Smooth muscle cell (in vitro differentiated cells): ENCODE data around the gene C1orf74. TPM values are rescaled to one million over a fixed set of nuclear protein-coding genes. Genes with fewer than 3 reads are reported as not detected.

Source experiments
- DNase-seq: peaks from one replicate; lab custom pipeline; 2025; ENCODE audit not compliant: unreplicated experiment; lab: John Stamatoyannopoulos, UW
- H2AFZ ChIP-seq: fragments of 200-600 bp; sonication (generic); 2 replicates; pipeline ENCODE4 v1.6.0; 2016; ENCODE audit warnings: antibody characterized with exemption, low read depth, mild to moderate bottlenecking
- H3F3A ChIP-seq: fragments of 200-600 bp; sonication (generic); 2 replicates; pipeline ENCODE4 v1.6.0; 2017; ENCODE audit warnings: antibody characterized with exemption, low read depth
- H3K27ac ChIP-seq: fragments of 200-600 bp; sonication (generic); 2 replicates; pipeline ENCODE4 v1.5.1; 2016; ENCODE audit warnings: low read depth, mild to moderate bottlenecking
- H3K27me3 ChIP-seq: fragments of 200-600 bp; sonication (generic); 2 replicates; pipeline ENCODE4 v1.6.1; 2016; ENCODE audit warnings: low read depth, mild to moderate bottlenecking
- H3K36me3 ChIP-seq: fragments of 200-600 bp; sonication (generic); 2 replicates; pipeline ENCODE4 v1.5.1; 2016; ENCODE audit warnings: low read depth
- H3K4me1 ChIP-seq: fragments of 200-600 bp; sonication (generic); 2 replicates; pipeline ENCODE4 v1.5.1; 2016; ENCODE audit warnings: low read depth
- H3K4me2 ChIP-seq: fragments of 200-600 bp; sonication (generic); 2 replicates; pipeline ENCODE4 v1.6.0; 2016; ENCODE audit warnings: mild to moderate bottlenecking
- H3K4me3 ChIP-seq: fragments of 200-600 bp; sonication (generic); 2 replicates; pipeline ENCODE4 v1.5.1; 2016; ENCODE audit warnings: mild to moderate bottlenecking
- H3K79me2 ChIP-seq: fragments of 200-600 bp; sonication (generic); 2 replicates; pipeline ENCODE4 v1.6.0; 2016; ENCODE audit warnings: low read depth, mild to moderate bottlenecking
- H3K9ac ChIP-seq: fragments of 200-600 bp; sonication (generic); 2 replicates; pipeline ENCODE4 v1.6.0; 2016; ENCODE audit warnings: low read depth
- H3K9me3 ChIP-seq: fragments of 200-600 bp; sonication (generic); replicated peaks from 2 replicates; pipeline ENCODE4 v1.5.1; 2016; ENCODE audit warnings: low read depth
- H4K20me1 ChIP-seq: fragments of 200-600 bp; sonication (generic); 2 replicates; pipeline ENCODE4 v1.6.0; 2016; ENCODE audit warnings: low read depth
- WGBS: methylation state at CpG from one replicate; pipeline ENCODE4 v1.1.7; 2016; ENCODE audit warnings: low lambda C conversion rate; 5-methylcytosine and 5-hydroxymethylcytosine counted together
- polyA plus RNA-seq: library from polyadenylated mRNA; unstranded; fragments of >200 nt; fragmentation: Nextera tagmentation; extraction: Ambion mirVana; gene quantifications from 2 replicates; pipeline ENCODE4 v1.2.1, GENCODE V29; 2016
- total RNA-seq: library from RNA; depleted of rRNA; stranded (reverse); fragments of >200 nt; gene quantifications from 2 replicates; pipeline ENCODE4 v1.2.3, GENCODE V29; 2014
- TF ChIP-seq, protein P1 (sequence below): fragments of 200-600 bp; sonication (generic); IDR thresholded peaks from 2 replicates; pipeline ENCODE4 v1.5.1; 2017; ENCODE audit warnings: borderline replicate concordance, mild to moderate bottlenecking, antibody characterized with exemption; ENCODE audit not compliant: insufficient read depth, poor library complexity, severe bottlenecking

Gene C1orf74
- total and polyA plus RNA-seq, 2 experiments from 2014 or later = 1.0 to 5.0 TPM

DNA sequence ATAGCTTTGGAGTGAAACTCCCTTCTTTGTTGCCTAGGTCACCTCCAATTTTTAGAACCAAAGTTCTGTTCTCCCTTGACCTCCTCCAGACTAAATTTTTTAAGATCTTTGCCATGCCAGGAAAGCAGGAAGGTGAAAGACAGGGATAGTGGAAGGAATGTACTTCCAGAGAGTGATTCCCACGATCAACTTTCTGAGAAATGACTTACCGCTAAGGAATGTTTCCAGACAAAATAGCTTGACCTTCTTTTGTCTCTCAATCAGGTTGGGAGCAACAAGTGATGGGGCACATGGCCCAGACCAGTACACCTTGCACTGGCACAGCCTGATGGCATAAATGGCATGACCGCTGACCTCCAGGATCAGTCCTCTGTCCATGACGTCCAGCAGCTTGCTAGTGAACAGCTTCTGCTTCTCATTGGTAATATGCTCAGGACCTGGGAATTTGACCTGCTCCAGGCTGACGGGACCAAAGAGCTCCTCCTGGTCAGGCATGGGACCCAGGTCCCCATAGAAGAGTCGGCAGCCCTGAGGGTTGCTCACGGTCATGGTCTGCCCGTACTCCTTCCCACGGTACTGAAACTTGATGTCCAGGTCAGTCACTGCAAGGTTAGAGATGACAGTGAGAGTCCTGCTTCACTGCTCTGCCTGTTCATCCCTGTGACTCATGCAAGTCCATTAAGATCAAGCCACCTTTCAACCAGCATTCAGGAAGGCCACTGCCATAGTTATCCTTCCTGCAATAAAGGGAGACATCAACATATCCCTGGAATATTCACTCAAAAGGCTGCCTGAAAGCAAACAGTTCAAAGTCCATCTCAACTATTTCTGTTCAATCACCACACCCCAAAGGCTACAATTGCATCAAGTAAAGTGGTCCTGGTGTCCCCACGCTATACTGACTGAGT is 6.2 kb upstream of the C1orf74 start:
- no peak overlapping the region for H3K4me3 ChIP-seq
- H3K79me2 ChIP-seq = no peaks in the 10 kb centered on the region
- H2AFZ ChIP-seq = no peak overlapping the region
- TF ChIP-seq, protein P1, sequence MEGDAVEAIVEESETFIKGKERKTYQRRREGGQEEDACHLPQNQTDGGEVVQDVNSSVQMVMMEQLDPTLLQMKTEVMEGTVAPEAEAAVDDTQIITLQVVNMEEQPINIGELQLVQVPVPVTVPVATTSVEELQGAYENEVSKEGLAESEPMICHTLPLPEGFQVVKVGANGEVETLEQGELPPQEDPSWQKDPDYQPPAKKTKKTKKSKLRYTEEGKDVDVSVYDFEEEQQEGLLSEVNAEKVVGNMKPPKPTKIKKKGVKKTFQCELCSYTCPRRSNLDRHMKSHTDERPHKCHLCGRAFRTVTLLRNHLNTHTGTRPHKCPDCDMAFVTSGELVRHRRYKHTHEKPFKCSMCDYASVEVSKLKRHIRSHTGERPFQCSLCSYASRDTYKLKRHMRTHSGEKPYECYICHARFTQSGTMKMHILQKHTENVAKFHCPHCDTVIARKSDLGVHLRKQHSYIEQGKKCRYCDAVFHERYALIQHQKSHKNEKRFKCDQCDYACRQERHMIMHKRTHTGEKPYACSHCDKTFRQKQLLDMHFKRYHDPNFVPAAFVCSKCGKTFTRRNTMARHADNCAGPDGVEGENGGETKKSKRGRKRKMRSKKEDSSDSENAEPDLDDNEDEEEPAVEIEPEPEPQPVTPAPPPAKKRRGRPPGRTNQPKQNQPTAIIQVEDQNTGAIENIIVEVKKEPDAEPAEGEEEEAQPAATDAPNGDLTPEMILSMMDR = no peak
- H4K20me1 ChIP-seq = peaks cover 6% of the 10 kb centered on the region
- H3K4me2 ChIP-seq = no peak overlapping the region
- H3F3A ChIP-seq = no peaks in the 10 kb centered on the region
- no peak overlapping the region for H3K27ac ChIP-seq
- H3K9ac ChIP-seq = no peak overlapping the region
- H3K36me3 ChIP-seq = no peaks in the 10 kb centered on the region
- no peaks in the 10 kb centered on the region for H3K4me1 ChIP-seq
- no peak for DNase-seq
- no peaks in the 10 kb centered on the region for H3K27me3 ChIP-seq
- 90% methylated on average over 10 of the region's 10 CpGs for WGBS
- H3K9me3 ChIP-seq = no peaks in the 10 kb centered on the region

DNA sequence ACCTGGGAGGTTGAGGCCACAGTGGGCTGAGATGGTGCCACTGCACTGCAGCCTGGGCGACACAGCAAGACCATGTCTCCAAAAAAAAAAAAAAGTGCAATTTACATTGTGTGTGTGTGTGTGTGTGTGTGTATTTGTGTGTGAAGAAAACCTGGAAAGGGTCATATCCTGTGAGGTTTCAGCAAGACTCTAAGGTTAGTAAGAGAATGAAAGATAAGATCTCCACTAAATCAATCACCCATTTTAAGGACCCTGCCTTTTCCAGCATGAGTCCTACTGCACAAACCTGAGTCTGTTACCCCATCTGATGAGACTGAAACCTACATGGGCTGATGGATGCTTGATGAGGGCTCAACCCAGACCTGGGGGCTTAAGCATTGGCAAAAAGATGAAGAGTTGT is 4.9 kb upstream of the C1orf74 start:
- 100% methylated on average over 1 of the region's 1 CpG for WGBS
- H3K79me2 ChIP-seq = no peaks in the 10 kb centered on the region

GRCh38 chr1:209787551-209787950 is 3.2 kb upstream of the C1orf74 start:
- Histone ChIP-seq H3F3A (peaks cover 6% of the 10 kb centered on the region), H3K4me3 (no peak overlapping the region), H3K9me3 (no peaks in the 10 kb centered on the region), H3K36me3 (no peaks in the 10 kb centered on the region), H2AFZ (no peak overlapping the region), H3K4me1 (peaks cover 6% of the 10 kb centered on the region), H3K4me2 (no peak overlapping the region), H3K27me3 (no peaks in the 10 kb centered on the region), H4K20me1 (no peaks in the 10 kb centered on the region), H3K27ac (peak overlapping the region; percentile 35), H3K79me2 (no peaks in the 10 kb centered on the region), H3K9ac (no peak overlapping the region)
- DNase-seq = no peak
- 80% methylated on average over 2 of the region's 2 CpGs for WGBS
- TF ChIP-seq, protein P1 = no peak

More for the DNA sequence above, 4.9 kb upstream of the C1orf74 start:
- Histone ChIP-seq H3K4me2 (no peak overlapping the region), H3K36me3 (no peaks in the 10 kb centered on the region), H3F3A (peaks cover 6% of the 10 kb centered on the region), H2AFZ (no peak overlapping the region), H4K20me1 (no peaks in the 10 kb centered on the region), H3K4me3 (no peak overlapping the region), H3K9ac (no peak overlapping the region), H3K27me3 (no peaks in the 10 kb centered on the region), H3K4me1 (no peaks in the 10 kb centered on the region), H3K27ac (no peak overlapping the region), H3K9me3 (no peaks in the 10 kb centered on the region)
- TF ChIP-seq, protein P1 = no peak
- no peak for DNase-seq
